ENCODE results near the gene PSMD11.

- no peak for TF ChIP-seq CTCF (IDR thresholded peaks at IDR 0.05)
- no peak for TF ChIP-seq EP300 (IDR thresholded peaks at IDR 0.05; ENCODE audit: borderline replicate concordance in 1 of 2, low read depth in 1 of 2, low read length in 1 of 2)
- no peak for TF ChIP-seq CHD2 (IDR thresholded peaks at IDR 0.05; ENCODE audit: low read length, partially characterized antibody)
- TF ChIP-seq JUND (IDR thresholded peaks at IDR 0.05): no peak
- no peak for TF ChIP-seq EZH2phosphoT487 (IDR thresholded peaks at IDR 0.05; ENCODE audit: borderline replicate concordance, low read depth)
- TF ChIP-seq REST (IDR thresholded peaks at IDR 0.05; ENCODE audit: low read depth, low read length): no peak
- no peak for TF ChIP-seq NRF1 (IDR thresholded peaks at IDR 0.05; ENCODE audit: low read depth, low read length)
- no peak for TF ChIP-seq USF2 (IDR thresholded peaks at IDR 0.05; ENCODE audit: borderline replicate concordance, low read depth, low read length)
- TF ChIP-seq ELF1 (IDR thresholded peaks at IDR 0.05): no peak
- TF ChIP-seq GABPA (IDR thresholded peaks at IDR 0.05; ENCODE audit: low read depth): no peak
Measured at GRCh38 chr17:32513579-32513978, 69.3 kb downstream of the PSMD11 start.

Measured in SK-N-SH (cell line).